ENCODE data around the gene TNRC6B.

The TNRC6B gene

GRCh38 chr22:40374567-40374966, 196.8 kb downstream of the TNRC6B start:
- TF ChIP-seq GATA2 (IDR thresholded peaks at IDR 0.05; ENCODE audit: low read depth, low read length) (no peak), GATA3 (IDR thresholded peaks at IDR 0.05; ENCODE audit: low read depth, low read length) (no peak)

- TF ChIP-seq GATA3 (IDR thresholded peaks at IDR 0.05; ENCODE audit: low read depth, low read length) (no peak), GATA2 (IDR thresholded peaks at IDR 0.05; ENCODE audit: low read depth, low read length) (no peak)
Observed at GRCh38 chr22:40376149-40376548, 198.4 kb downstream of the TNRC6B start.

DNA sequence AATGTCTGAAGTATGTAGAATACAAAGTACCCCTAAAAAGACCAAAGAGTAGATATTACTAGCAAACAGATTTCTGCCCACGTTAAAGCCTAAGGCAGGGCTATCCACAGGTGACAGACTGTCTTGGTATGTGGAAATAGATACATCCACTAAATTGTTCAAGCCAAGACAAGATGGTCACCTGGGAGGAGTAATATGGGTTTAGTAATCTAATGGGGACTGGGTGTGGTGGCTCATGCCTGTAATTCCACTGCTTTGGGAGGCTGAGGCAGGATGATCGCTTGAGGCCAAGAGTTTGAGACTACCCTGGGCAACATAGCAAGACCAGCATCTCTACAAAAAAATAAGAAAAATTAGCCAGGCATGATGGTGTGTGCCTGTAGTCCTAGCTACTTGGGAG, 200.2 kb downstream of the TNRC6B start:
- TF ChIP-seq GATA2 (IDR thresholded peaks at IDR 0.05; ENCODE audit: low read depth, low read length) = no peak

DNA sequence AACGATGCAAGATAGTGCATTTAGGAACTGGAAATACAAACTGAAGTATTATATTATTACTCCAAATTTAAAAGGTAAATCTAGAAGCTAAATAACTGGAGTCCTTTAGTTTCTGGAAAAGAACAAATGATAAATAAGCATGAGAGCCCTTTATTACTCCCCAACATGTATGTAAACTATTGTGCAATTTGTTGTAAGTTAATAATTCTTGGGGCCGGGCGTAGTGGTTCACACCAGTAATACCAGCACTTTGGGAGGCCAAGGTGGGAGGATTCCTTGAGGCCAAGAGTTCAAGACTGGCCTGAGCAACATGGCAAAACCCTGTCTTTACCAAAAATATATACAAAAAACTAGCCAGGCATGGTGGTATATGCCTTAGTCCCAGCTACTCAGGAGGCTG, 203.7 kb downstream of the TNRC6B start:
- TF ChIP-seq GATA2 (IDR thresholded peaks at IDR 0.05; ENCODE audit: low read depth, low read length) (no peak), GATA3 (IDR thresholded peaks at IDR 0.05; ENCODE audit: low read depth, low read length) (no peak)

DNA sequence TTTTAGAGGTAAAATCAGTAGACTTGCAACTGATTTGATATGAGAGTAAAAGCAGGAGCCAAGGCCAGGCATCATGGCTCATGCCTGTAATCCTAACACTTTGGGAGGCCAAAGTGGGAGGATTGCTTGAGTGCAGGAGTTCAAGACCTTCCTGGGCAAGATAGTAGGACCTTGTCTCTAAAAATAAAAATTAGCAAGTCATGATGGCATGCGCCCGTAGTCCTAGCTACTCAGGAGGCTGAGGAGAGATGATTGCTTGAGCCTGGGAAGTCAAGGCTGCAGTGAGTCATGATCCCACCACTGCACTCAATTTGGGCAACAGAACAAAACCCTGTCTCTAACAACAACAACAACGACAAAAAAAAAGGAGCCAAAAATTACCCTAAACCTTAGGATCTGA, 206.2 kb downstream of the TNRC6B start:
- no peak for TF ChIP-seq GATA3 (IDR thresholded peaks at IDR 0.05; ENCODE audit: low read depth, low read length)
- no peak for TF ChIP-seq GATA2 (IDR thresholded peaks at IDR 0.05; ENCODE audit: low read depth, low read length)

- TF ChIP-seq GATA2 (IDR thresholded peaks at IDR 0.05; ENCODE audit: low read depth, low read length) = no peak
- no peak for TF ChIP-seq GATA3 (IDR thresholded peaks at IDR 0.05; ENCODE audit: low read depth, low read length)
Observed at GRCh38 chr22:40385036-40385782, 207.5 kb downstream of the TNRC6B start.
